Pancreas (tissue), 10 donors: Measurements from ENCODE around the gene FYN. TPM values are rescaled to one million over a fixed set of nuclear protein-coding genes. Genes with fewer than 3 reads are reported as not detected.

Source experiments
- ATAC-seq, 4 donors: fragments of 200-7000 bp; cut with Tn5 transposase; one replicate each; pipeline versions ENCODE4 v1.8.0 to v1.9.1; 2020; ENCODE audit warnings: mild to moderate bottlenecking in 4 of 4, moderate library complexity in 4 of 4
- DNase-seq, 6 donors: peaks; one replicate each; pipeline ENCODE4 v3.0.0-alpha.2; 2020
- FAIRE-seq: peaks from 2 replicates; lab custom pipeline; 2012; peaks lifted over from hg19 to GRCh38; lab: Jason Lieb, UNC
- H3K27ac ChIP-seq, 4 donors: fragments of 200-600 bp; sonication (generic); 1 replicate in 3 of 4; 2 replicates in 1 of 4; pipeline versions ENCODE4 v1.5.0 to v1.8.0; 2020
- H3K27me3 ChIP-seq, 4 donors: fragments of 200-600 bp; one replicate each; pipeline ENCODE4 v1.8.0; 2021
- H3K36me3 ChIP-seq, 3 donors: fragments of 200-600 bp; sonication (generic) in 1 of 3; one replicate each; pipeline versions ENCODE4 v1.5.0 to v1.8.0; 2020 to 2021
- H3K4me1 ChIP-seq, 3 donors: fragments of 200-600 bp; one replicate each; pipeline ENCODE4 v1.8.0; 2021
- H3K4me3 ChIP-seq, 4 donors: fragments of 200-600 bp; sonication (generic) in 2 of 4; one replicate each; pipeline versions ENCODE4 v1.5.0 to v1.8.0; 2020 to 2021
- H3K9me3 ChIP-seq, 4 donors: fragments of 200-600 bp; one replicate each; pipeline ENCODE4 v1.8.0; 2021
- CTCF ChIP-seq, 4 donors: fragments of 200-600 bp; sonication (generic) in 3 of 4; IDR thresholded peaks; one replicate each; pipeline versions ENCODE4 v1.5.0 to v1.8.0; 2021; ENCODE audit warnings: antibody characterized with exemption in 4 of 4
- WGBS, 2 donors: extraction: QIAGEN DNeasy Blood & Tissue Kit; methylation state at CpG; one replicate each; pipeline ENCODE4 v1.1.7; 2013; 5-methylcytosine and 5-hydroxymethylcytosine counted together
- intact Hi-C, 3 donors: fragments of 100-400 bp; cut with DNase I; formaldehyde crosslinking; loops; one replicate each; pipeline versions ENCODE4 v1.11.1 to v1.14.2; 2022
- polyA plus RNA-seq, 2 donors: library from polyadenylated mRNA; stranded (reverse); fragments of 200-250 nt; gene quantifications; one replicate each; pipeline ENCODE4 v1.2.3, GENCODE V29; 2013
- total RNA-seq, 6 donors: library from RNA; stranded (reverse); fragmentation: NEBNext Ultra II Directional in 4 of 6; extraction: Animal tissue kit (Norgen Biotek cat#: 25700) in 4 of 6; gene quantifications; one replicate each; pipeline versions ENCODE4 v1.2.1 to v1.2.4, GENCODE V29; 2021 to 2023
- donor health status: healthy with polysubstance abuse.
- donor health status: DM: no; HTN: no; CAD: no; lungs with moderate emphysema.
- donor health status: DM: no; HTN: no; CAD: no.
- donor health status: control.
- donor health status: control.
- donor health status: Bipolar disorder and iron deficiency.
- donor health status: DM: yes; HTN: yes; CAD: no.
- donor health status: DM: no; HTN: no; CAD: no.
- donor health status: DM: no; HTN: no; CAD: no.
- donor health status: DM: yes; HTN: yes; CAD: no.

Gene FYN
- total and polyA plus RNA-seq, 8 donors: 6.4 to 21.7 (median 11.9) TPM

- DNase-seq (no peak), ATAC-seq (no peak), FAIRE-seq (no peak)
- no peaks in the 10 kb centered on the region for H3K4me1 ChIP-seq
- no peak overlapping the region for H3K4me3 ChIP-seq
- intact Hi-C loops: no loop called here
- 67 to 94% methylated on average over 1 of the region's 1 CpG for WGBS, 2 donors
- H3K9me3 ChIP-seq: no peaks in the 10 kb centered on the region
- H3K27ac ChIP-seq: no peak overlapping the region
- TF ChIP-seq CTCF (IDR thresholded peaks at IDR 0.05): no peak
- H3K36me3 ChIP-seq: no peaks in the 10 kb centered on the region
- H3K27me3 ChIP-seq: no peaks in the 10 kb centered on the region
These were observed 100.9 kb downstream of the FYN start for GRCh38 chr6:111772381-111772780.

GRCh38 chr6:111771629-111772028 lies 101.6 kb downstream of the FYN start:
- ATAC-seq: no peak
- no peak overlapping the region for H3K27ac ChIP-seq
- H3K4me3 ChIP-seq: no peak overlapping the region
- TF ChIP-seq CTCF (IDR thresholded peaks at IDR 0.05): no peak
- DNase-seq: no peak
- intact Hi-C loops: no loop called here
- H3K27me3 ChIP-seq: no peaks in the 10 kb centered on the region
- 90 to 91% methylated on average over 5 of the region's 5 CpGs for WGBS, 2 donors
- H3K4me1 ChIP-seq: no peaks in the 10 kb centered on the region
- H3K9me3 ChIP-seq: no peaks in the 10 kb centered on the region
- FAIRE-seq: no peak
- no peaks in the 10 kb centered on the region for H3K36me3 ChIP-seq

GRCh38 chr6:111771094-111771432 lies 102.2 kb downstream of the FYN start:
- H3K27ac ChIP-seq: no peak overlapping the region
- DNase-seq: no peak
- no peaks in the 10 kb centered on the region for H3K27me3 ChIP-seq
- no peaks in the 10 kb centered on the region for H3K9me3 ChIP-seq
- no peaks in the 10 kb centered on the region for H3K36me3 ChIP-seq
- no peak overlapping the region for H3K4me3 ChIP-seq
- no peaks in the 10 kb centered on the region for H3K4me1 ChIP-seq
- TF ChIP-seq CTCF (IDR thresholded peaks at IDR 0.05): no peak
- ATAC-seq: no peak
- FAIRE-seq: no peak
- intact Hi-C loops: no loop called here

- Histone ChIP-seq H3K4me1 (no peaks in the 10 kb centered on the region), H3K27me3 (no peaks in the 10 kb centered on the region), H3K9me3 (no peaks in the 10 kb centered on the region), H3K36me3 (no peaks in the 10 kb centered on the region), H3K27ac (no peak overlapping the region), H3K4me3 (no peak overlapping the region)
- no peak for TF ChIP-seq CTCF (IDR thresholded peaks at IDR 0.05)
- DNase-seq (no peak), FAIRE-seq (no peak), ATAC-seq (no peak)
- WGBS, 2 donors: 90 to 92% methylated on average over 6 of the region's 6 CpGs
- intact Hi-C loops: no loop called here
These were observed 102.8 kb downstream of the FYN start for GRCh38 chr6:111770263-111771093.

- no peaks in the 10 kb centered on the region for H3K36me3 ChIP-seq
- H3K27ac ChIP-seq: no peak overlapping the region
- H3K9me3 ChIP-seq: no peaks in the 10 kb centered on the region
- no peak for FAIRE-seq
- TF ChIP-seq CTCF (IDR thresholded peaks at IDR 0.05): no peak
- H3K27me3 ChIP-seq: no peaks in the 10 kb centered on the region
- intact Hi-C loops: no loop called here
- no peak overlapping the region for H3K4me3 ChIP-seq
- H3K4me1 ChIP-seq: no peaks in the 10 kb centered on the region
- peak in 1 of 4 donors; percentile 56 for ATAC-seq
- no peak for DNase-seq
- WGBS, 2 donors: 60 to 66% methylated on average over 1 of the region's 1 CpG
These were observed 103.7 kb downstream of the FYN start for GRCh38 chr6:111769365-111770152.
